ENCODE data around the gene ZMAT5. TPM values are rescaled to one million over a fixed set of nuclear protein-coding genes. Genes with fewer than 3 reads are reported as not detected.

The ZMAT5 gene
- total and polyA plus RNA-seq, 9 of the 15 experiments (the other 6 are each of a cell fraction or from before 2014, with no cell fraction given), result 2.0 to 25.2 (median 11.9) TPM

GRCh38 chr22:29755889-29756288 is 10.9 kb downstream of the ZMAT5 start:
- WGBS (ENCODE audit: insufficient coverage, low coverage, missing lambda C conversion rate), result 59% methylated on average over 9 of the region's 9 CpGs
- ChIA-PET CTCF (ENCODE audit: low intra/inter-chr PET ratio) (no interaction called here), POLR2A (interaction anchor here (0.6 kb wide), 1 partner anchor 68 kb away, joined by 3 read pairs; no protein-coding TSS in a partner anchor)
- H3K9me1 ChIP-seq (ENCODE audit: control insufficient read depth, insufficient read depth, low read length), result no peaks in the 10 kb centered on the region
- DNase-seq (ENCODE audit: extremely low read depth in 1 of 4, low spot score in 3 of 4) (no peak), FAIRE-seq (no peak), ATAC-seq (no peak)
- H3K9me3 ChIP-seq (replicated peaks; ENCODE audit: control insufficient read depth, insufficient read depth, low read depth, low read length), result no peaks in the 10 kb centered on the region
- intact Hi-C loops (cut with micrococcal nuclease) (no loop called here), in situ Hi-C loops (cut with MboI) (no loop called here)
- no peaks in the 10 kb centered on the region for H3K79me2 ChIP-seq (ENCODE audit: control insufficient read depth, insufficient read depth, low read length)
- H2AFZ ChIP-seq (ENCODE audit: low read depth, low read length), result no peak overlapping the region
- H3K27me3 ChIP-seq (ENCODE audit: control insufficient read depth in 2 of 2, insufficient read depth in 2 of 2, low read length in 2 of 2), result no peaks in the 10 kb centered on the region
- H3K4me1 ChIP-seq (replicated peaks in 1 of 2; ENCODE audit: control insufficient read depth in 2 of 2, insufficient read depth in 2 of 2, low read length in 2 of 2), result peaks cover 0 to 2% of the 10 kb centered on the region in 2 experiments; a peak in 3 of 5 replicates
- H3K36me3 ChIP-seq (ENCODE audit: control insufficient read depth, insufficient read depth, low read length), result no peaks in the 10 kb centered on the region
- H3K27ac ChIP-seq (ENCODE audit: extremely low read depth, low read depth, low read length), result no peak overlapping the region
- H3K4me2 ChIP-seq (ENCODE audit: insufficient read depth, low read length), result no peak overlapping the region
- BruUV-seq (replicated peaks), result no TSS peak
- no peaks in the 10 kb centered on the region for H4K20me1 ChIP-seq (replicated peaks; ENCODE audit: control insufficient read depth, insufficient read depth, low read length)
- H3K9ac ChIP-seq (ENCODE audit: insufficient read depth in 1 of 2, low read depth in 2 of 2, low read length in 2 of 2), result no peak overlapping the region
- no peak overlapping the region for H3K4me3 ChIP-seq
- no peak for TF ChIP-seq RCOR1 (IDR thresholded peaks at IDR 0.05; ENCODE audit: borderline replicate concordance in 1 of 2, low read depth in 2 of 2, low read length in 2 of 2)
- no peak for TF ChIP-seq PHB (CRISPR knock-in tag; IDR thresholded peaks at IDR 0.05)
- TF ChIP-seq HLTF (IDR thresholded peaks at IDR 0.05), result no peak
- TF ChIP-seq ZKSCAN8 (CRISPR knock-in tag; IDR thresholded peaks at IDR 0.05), result no peak
- TF ChIP-seq, protein P1, sequence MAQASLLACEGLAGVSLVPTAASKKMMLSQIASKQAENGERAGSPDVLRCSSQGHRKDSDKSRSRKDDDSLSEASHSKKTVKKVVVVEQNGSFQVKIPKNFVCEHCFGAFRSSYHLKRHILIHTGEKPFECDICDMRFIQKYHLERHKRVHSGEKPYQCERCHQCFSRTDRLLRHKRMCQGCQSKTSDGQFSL (CRISPR knock-in tag; IDR thresholded peaks at IDR 0.05), result no peak
- TF ChIP-seq, protein P1 (tag; IDR thresholded peaks at IDR 0.05), result no peak
- no peak for TF ChIP-seq ZBTB26 (CRISPR knock-in tag; IDR thresholded peaks at IDR 0.05)
- TF ChIP-seq, protein P2, sequence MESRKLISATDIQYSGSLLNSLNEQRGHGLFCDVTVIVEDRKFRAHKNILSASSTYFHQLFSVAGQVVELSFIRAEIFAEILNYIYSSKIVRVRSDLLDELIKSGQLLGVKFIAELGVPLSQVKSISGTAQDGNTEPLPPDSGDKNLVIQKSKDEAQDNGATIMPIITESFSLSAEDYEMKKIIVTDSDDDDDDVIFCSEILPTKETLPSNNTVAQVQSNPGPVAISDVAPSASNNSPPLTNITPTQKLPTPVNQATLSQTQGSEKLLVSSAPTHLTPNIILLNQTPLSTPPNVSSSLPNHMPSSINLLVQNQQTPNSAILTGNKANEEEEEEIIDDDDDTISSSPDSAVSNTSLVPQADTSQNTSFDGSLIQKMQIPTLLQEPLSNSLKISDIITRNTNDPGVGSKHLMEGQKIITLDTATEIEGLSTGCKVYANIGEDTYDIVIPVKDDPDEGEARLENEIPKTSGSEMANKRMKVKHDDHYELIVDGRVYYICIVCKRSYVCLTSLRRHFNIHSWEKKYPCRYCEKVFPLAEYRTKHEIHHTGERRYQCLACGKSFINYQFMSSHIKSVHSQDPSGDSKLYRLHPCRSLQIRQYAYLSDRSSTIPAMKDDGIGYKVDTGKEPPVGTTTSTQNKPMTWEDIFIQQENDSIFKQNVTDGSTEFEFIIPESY (CRISPR knock-in tag; IDR thresholded peaks at IDR 0.05), result no peak
- no peak for TF ChIP-seq SNIP1 (IDR thresholded peaks at IDR 0.05; ENCODE audit: low read depth)
- TF ChIP-seq ZFPM2 (CRISPR knock-in tag; IDR thresholded peaks at IDR 0.05), result no peak
- no peak for TF ChIP-seq GTF2A2 (tag; IDR thresholded peaks at IDR 0.05)
- no peak for TF ChIP-seq CEBPG (CRISPR knock-in tag; IDR thresholded peaks at IDR 0.05)
- TF ChIP-seq CEBPG (tag; conservative IDR thresholded peaks at IDR 0.05 in 1 of 2, IDR thresholded peaks at IDR 0.05 in 1 of 2), result no peak
- no peak for TF ChIP-seq ZNF124 (CRISPR knock-in tag; IDR thresholded peaks at IDR 0.05)
- TF ChIP-seq HNRNPL (IDR thresholded peaks at IDR 0.05; ENCODE audit: low read depth, low read length), result no peak
- TF ChIP-seq MCM3 (IDR thresholded peaks at IDR 0.05), result no peak
- TF ChIP-seq E2F3 (CRISPR knock-in tag; IDR thresholded peaks at IDR 0.05), result no peak
- TF ChIP-seq KDM2B (CRISPR knock-in tag; IDR thresholded peaks at IDR 0.05), result no peak
